GM18858 (cell line): Measurements from ENCODE around the gene EGFLAM.

Experiments
- ATAC-seq: cut with Tn5 transposase; IDR thresholded peaks from one replicate; pipeline ENCODE4 v1.9.1; 2021; ENCODE audit not compliant: unreplicated experiment

EGFLAM gene

DNA sequence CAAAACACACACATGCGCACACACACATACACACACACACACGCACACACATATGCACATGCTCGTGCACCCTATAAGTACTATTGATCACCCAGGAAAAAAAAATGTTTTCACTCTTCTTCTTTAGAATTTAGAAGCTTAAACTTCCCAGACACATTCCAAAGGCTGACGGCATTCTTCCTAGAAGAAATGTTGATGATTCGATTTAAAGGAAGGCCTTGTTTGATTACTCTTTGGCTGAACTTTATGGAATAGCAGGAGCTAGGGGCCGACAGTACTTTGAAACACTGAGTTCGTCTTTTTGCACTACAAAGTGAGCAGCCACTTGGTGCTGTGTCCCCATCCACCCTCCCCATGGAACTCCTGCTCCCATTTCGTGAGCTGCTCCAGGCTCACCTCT, 113.2 kb downstream of the EGFLAM start:
- no peak for ATAC-seq

DNA sequence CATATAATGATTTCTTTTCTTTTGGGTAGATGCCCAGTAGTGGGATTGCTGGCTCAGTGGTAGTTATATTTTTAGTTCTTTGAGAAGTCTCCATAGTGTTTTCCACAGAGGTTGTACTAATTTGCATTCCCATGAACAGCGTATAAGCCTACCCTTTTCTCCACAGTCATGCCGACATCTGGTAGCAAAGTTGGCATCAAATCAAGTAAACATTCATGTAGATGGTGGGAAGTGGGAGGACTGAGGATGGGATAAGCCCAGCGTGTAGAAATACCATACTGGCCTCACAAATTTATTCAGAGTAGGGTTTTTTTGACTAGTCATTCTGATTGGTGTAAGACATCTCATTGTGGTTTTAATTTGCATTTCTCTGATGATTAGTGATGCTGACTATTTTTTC, 115.4 kb downstream of the EGFLAM start:
- no peak for ATAC-seq

DNA sequence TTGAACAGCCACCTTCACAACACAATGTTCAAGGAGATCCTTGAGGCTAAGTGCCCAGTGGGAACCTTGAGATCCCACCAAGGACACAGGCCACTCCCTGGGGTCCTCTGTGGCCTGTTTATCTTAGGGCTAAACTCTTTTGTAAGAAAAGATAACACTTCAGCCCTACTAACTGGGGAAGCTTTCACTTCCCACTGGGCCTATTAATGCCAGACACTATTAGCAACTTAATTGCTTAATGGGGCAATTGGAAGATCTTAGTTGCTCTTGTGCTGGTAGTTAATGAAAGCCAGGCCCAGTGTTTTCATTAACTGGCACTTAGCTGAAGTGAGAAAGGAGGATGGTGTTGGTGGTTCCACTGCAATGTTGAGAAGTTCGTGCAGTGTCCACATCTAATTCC, 117.1 kb downstream of the EGFLAM start:
- ATAC-seq: no peak

DNA sequence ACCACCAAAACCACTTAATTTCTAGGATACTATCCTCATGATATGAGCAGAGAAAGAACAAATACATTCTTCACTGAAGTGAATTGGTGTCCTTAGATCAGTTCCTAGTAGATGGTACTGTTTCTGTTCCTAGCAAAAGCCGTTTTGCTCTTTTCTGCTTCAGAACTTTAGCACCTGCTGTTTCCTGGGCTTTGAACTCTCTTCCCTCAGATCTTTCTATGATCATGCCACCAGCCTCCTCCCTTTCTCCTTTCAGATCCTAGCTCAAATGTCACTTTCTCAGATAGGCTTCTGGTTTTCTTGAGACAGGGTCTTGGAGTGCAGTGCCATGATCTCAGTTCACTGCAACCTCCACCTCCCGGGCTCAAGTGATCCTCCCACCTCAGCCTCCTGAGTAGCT, 118.0 kb downstream of the EGFLAM start:
- ATAC-seq: no peak

DNA sequence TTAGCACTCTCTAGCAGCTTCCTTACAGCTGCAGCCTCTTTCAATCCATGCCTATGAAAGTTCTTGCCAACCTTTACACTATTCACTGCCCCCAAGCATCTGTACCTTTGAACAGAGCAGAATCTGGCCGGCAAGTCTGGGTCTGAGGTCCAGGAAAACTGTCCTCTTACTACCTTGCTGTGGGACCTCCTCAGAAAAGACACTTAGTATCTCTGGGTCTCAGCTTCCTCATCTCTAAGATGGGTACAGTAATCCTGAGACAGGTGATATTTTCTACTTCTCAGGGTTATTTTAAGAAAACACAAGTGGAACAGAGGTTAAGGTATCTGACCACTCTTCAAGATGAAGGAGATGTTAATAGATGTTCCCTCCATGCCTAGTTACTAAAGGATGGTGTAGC, 120.2 kb downstream of the EGFLAM start:
- ATAC-seq: no peak

DNA sequence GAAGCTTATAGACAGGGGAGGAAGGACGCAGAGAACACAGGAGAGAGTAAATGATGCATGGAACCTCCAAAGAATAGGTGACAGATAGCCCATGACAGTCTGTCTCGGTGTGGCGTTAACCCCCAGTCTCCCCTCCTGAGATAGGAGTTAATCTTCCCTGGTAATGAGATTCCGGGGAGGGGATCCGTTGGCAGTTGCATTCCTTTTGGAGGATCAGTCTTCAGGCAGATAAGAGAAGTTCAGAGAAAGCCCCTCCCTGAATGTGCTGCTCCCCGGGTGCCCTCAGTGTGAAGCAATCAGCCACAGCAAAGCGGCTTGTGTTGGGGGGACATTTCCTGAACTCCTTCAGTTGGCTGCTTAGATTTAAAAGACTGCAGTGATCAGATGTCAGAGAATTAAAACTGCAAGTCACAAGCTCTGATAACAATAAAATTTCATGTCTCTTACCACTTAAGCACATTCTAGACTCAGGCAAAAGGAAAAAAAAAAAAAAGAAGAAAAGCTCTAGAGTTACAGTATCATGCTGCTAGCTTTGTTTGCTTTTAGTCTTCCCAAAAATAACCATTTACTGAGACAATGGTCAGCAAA, 121.1 kb downstream of the EGFLAM start:
- ATAC-seq: no peak

DNA sequence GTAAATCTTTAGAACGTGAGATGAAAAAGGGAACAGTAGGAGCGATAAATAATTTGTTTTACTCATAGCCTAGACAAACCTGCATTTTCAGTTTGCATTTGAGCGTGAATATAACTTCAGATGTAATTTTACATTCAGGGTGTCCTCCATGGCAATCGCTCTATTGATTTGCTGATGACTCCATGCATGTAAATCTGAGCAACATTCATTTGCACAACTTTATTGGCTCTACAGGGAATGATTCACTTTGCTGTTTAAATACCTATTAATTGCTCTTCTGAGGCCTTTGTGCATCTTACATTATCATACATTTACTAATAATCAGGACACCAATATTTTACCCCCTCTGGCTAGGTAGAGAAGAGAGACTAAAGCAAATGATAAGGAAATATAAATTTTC, 122.2 kb downstream of the EGFLAM start:
- no peak for ATAC-seq

DNA sequence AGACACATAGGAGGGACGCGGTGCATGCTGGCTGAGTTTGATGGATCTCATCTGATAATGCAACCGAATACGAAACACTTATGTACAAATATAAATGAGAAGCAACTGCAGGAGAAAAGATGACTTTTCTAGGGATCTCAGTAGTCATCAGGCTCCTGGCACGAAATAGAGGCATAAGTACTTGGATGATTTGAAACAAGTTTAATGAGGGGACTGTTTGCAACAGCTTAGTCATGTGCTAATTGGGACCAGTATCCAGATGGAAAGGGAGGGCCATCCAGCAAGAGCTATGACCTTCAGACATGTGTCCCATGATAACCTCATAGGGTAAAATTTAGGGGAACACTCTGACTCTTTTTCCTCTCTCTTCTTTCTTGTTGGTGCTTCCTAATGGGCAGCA, 123.0 kb downstream of the EGFLAM start:
- no peak for ATAC-seq

DNA sequence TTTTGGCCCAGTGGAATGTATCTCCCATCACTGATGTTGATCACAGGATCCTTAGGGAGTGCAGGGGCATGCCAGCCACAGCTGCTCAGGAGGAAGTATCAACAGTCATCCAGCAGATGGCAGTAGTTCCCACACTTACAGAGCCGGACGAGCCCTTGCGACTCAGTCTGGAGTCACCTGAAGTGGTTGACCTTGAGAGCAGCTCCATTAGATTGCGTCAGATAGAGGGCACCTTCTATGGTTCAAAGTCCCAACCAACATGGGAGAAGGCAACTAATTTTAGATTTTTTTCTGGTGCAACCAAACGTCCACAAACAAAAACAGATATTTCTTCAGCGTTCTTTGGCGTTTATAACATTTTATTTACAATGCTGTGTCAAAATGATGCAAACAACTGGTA, 124.5 kb downstream of the EGFLAM start:
- peak; percentile 98 for ATAC-seq

DNA sequence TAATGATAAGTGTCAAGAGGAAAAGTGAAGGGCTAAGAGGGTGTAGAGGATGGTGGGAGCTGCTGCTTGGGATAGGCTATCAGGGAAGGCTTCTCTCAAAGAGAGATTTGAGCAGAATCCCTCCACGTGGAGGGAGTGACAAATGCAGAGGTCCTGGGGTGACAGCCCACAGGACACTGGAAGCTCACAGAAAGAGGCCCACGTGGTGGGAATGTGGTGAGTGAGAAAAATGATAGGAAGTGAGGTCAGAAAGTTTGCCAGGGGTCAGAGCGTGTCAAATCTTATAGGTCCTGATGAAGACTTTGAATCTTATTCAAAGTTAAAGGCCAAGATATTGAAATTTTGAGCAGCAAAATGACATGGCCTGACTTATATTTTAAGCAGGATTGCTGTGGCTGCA, 125.3 kb downstream of the EGFLAM start:
- ATAC-seq: no peak

DNA sequence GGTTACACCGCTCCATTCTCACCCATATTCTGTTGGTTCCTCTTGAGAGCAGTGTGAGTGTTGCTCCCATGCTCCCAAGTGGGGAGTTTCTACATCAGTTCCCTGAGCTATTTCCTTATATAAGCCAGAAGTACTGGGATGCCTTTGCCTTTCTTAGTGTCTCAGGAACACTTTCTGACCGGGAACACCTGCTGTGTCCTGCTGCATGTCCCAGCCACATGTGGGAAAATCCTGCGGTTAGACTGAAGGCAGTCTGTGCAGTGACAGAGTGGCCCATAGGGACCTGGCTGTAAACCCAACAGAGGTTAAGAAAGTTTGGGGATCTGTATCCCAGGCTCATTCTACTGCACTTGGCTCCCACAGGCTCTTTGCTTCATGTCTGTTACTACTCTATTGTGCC, 126.0 kb downstream of the EGFLAM start:
- no peak for ATAC-seq

DNA sequence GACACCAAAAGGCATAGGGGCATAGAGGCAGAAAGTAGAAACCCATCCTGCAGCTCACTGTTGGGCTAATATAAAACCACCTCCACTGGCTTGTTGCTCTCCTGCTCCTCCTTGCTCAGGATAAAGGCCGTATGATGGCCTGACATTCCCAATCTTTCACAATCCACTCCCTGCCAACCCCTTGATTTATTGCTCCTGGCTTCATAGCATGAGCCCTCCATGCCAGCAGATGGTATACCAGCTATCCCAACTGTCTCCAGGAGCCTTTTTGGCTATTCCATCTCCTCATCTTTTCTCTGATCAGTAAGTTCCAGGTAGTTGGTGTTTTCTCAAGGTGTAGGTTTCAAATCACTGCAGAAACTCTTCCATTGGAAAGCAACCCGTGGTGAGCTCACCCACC, 128.8 kb downstream of the EGFLAM start:
- no peak for ATAC-seq

DNA sequence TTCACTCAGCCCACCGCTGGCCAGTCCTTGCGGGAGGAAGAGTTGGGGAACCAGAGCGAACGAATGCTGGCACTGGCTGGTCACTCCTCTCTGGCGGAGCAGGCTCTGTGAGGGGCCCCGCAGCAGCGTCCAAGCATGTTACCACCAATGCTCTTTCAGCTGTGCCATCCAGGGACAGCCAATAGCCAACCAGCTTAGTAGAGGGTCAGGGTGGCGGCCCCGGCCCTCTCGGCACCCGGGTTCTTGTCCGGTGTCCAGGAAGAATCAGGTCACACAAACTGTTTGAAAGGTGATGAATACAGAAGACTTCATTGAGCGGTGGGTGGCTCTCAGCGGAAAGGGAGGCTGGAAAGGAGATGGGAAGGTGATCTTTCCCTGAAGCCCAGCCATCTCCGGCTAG, 135.3 kb downstream of the EGFLAM start:
- ATAC-seq: no peak

DNA sequence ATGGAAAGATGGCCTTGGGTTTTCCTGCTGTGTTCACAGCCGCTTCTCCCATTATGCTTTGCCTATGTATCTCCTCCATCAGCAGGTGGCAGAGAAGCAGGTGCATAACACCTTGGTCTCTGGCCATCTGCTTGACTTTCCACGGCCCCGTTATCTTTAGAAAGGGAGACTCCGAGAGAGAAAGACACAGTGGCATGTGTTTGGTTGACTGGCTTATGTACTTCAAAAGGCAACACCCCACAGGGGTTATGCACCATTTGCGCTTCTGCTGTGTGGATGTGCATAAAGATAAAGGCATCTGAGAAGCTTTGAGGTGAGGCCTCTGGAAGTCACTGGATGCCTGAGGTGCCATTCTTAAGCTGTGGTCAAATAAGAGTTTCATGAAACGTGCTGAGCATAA, 138.4 kb downstream of the EGFLAM start:
- ATAC-seq: no peak

DNA sequence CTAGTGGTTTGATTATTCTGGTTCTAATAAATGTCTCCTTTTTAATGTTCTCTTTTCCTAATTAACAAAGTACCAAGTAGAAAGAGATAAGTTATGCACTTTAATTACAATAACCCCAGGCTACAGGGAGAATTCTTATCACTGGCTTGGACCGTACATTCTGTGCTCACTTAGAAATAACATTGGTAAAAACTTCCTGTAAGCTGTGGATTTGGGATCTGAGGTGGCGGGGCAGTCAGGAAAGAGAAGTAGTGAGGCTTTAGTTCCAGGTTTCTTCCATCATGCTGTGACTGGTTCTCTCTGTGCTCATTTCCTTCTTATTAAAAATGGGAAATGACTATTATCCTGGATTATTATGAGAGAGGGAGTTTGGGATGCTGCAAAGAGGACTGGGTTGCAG, 142.0 kb downstream of the EGFLAM start:
- no peak for ATAC-seq

DNA sequence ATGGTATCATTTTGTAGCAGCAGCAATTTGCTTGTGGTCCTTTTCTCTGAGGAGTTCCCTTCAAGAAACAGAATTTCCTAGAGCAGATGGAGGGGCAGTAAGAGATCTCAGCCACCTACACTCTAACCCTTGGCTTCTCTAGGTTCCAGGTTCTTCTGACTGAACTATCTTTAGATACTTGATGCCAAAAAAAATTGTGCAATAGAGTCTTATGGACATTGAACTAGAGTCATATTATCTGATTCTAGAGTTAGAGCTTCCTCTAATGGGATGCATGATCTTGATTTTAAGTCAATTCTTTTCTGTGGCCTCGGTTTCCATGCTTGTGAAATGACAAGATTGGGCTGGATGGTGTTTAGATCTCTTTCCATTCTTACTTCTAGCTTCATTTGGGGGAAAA, 142.8 kb downstream of the EGFLAM start:
- ATAC-seq: no peak

DNA sequence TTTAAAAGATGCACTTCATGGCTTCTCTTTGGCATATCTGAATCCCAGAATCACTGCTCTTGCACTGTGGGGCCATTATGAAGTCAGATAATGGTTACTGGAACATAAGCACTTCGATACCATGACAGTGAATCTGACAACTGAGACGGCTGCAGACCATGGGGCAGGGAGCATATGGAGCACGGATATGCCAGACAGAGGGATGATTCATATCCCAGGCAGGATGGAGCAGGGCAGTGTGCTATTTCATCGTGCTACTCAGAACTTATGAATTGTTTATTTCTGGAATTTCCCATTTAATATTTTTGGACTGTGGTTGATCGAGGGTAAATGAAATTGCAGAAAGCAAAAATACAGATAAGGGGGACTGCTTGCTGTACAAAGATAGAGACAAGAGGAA, 145.0 kb downstream of the EGFLAM start:
- no peak for ATAC-seq

DNA sequence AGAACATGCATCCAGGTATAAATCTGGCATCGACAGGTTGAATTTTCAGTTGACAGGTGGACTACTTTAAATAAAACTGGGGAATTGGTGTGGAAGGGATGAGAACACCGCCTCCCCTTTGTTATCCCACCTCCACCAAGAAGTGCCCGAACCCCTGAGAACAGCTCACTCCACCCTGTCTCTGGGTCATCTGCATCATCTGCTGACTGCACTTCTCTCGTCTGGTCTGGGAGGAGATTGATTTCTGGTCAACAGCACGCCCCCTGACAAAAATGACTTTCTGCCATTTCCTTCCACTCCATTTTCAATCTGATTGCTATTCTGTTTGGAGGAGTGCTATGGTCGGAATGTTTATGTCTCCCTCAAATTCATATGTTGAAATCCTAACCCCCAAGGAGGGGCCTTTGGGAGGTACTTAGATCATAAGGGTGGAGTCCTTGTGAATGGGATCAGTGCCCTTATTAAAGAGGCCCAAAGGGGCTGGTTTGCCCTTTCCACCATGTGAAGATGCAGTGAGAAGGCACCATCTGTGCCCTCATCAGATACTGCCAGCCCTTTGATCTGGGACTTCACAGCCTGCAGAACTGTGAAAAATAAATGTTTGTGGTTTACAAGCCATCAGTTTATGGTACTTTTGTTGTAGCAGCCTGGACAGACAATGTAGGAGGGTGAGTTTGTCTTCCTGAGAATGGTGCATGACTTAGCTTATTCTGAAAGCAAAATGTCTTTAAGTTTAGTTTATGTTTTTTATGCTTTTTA, 145.7 kb downstream of the EGFLAM start:
- ATAC-seq: no peak

DNA sequence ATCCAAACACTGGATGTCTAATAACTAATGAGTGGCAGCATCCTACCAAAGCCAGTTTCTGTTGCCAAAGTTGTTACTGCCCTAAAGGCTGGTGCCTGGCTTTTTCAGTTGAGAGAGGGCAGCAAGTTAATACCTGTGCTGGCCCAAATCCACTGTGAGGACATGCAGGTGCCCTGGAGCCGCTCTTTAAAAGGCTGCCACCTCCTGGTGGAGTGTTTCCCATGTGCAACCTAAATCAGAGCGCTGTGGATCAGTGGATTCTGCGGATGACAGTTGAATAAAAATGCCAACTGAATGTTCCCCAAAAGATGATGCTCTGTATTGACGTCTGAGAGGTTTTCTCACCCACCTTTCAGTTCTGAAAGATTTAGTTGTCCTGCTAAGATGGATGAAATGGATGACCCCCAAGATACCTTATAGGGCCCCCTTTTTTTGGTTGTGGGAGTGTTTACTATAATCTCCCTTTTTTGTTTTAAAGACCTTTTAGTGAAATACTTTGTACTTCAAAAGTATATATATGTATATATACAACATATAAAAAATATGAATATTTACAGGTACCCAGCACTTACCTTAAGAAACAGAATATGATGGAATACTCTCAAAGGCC, 146.4 kb downstream of the EGFLAM start:
- no peak for ATAC-seq

DNA sequence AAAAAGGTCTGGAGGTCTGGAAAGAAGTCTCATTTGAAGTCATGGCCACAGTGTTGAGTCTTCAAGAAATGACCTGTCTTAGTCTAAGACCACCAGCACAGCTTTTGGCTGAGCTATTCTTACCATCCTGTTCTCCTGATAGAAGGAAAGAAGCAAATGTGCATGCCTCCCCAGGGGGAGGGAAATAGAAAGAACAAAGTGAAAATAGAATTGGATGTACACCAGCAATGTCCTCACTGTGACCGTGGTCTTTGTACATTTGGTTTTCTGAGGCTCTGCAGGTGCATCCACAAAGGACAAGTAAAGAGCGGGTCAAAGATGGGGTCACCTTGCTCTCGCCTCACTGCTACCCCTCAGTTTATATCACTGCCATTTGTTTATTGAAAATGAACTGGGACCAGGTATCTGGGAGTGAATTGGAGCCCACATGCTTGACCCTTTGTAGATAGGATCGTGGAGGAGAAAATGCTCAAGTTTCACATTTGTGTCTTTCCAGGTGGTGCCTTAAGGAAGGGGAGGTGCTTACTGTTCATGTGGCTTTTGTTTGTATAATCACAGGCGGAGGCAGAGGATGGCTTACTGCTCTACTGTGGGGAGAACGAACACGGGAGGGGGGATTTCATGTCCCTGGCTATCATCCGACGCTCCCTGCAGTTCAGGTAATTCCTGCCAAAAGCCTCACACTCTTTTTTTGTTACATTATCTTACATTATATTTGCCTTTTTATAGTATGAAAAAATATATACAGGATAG, 150.3 kb downstream of the EGFLAM start:
- ATAC-seq: no peak

DNA sequence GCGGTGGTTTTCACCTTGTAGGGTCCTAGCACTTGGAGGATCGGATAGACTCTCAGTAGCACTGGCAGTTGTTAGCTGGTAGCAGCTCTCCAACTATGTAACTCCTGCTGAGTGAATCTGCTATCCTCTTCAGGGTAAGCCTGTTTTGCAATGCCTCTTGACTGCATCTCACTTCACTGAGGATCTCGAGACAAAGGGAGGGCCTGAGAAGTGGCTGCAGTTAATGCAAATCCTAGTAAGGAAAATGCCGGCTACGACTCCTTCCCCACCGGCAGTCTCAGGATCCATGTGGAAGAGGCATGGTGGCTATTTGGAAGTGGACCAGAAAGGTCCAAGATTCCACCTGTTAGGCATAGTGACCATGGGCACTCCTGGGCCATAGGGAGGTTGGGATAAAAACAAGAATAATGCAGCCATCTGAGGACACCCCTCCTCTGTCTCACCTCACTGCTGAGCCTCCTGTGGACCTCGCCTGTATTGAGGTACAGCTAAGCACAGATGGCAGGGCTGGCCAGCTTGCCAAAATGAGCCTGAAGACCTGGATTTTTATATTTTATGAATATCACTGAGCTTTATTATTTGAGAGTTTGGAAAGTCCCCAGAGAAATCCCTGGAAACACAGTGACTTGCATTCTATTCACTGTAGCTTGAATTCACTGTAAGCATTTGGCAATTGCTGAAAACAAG, 152.1 kb downstream of the EGFLAM start:
- no peak for ATAC-seq
